DOHH2 (cell line): ENCODE measurements around the gene RAD51B.

ENCODE experiments used
- H3F3A ChIP-seq: fragments of 200-600 bp; sonication (generic), shearing (Covaris generic); 2 replicates; pipeline ENCODE4 v1.6.0; 2016; ENCODE audit warnings: antibody characterized with exemption, mild to moderate bottlenecking; ENCODE audit not compliant: control insufficient read depth, insufficient read depth
- H3K27ac ChIP-seq: fragments of 200-600 bp; sonication (generic); 2 replicates; pipeline ENCODE4 v1.5.1; 2014; ENCODE audit warnings: low read depth, mild to moderate bottlenecking, low read length, moderate library complexity
- H3K27me3 ChIP-seq: fragments of 200-600 bp; sonication (generic); 2 replicates; pipeline ENCODE4 v1.6.1; 2014; ENCODE audit warnings: mild to moderate bottlenecking, low read length, mixed read lengths; ENCODE audit not compliant: control insufficient read depth
- H3K36me3 ChIP-seq: fragments of 200-600 bp; sonication (generic); 2 replicates; pipeline ENCODE4 v1.6.1; 2014; ENCODE audit warnings: mild to moderate bottlenecking, low read length, moderate library complexity, mixed read lengths; ENCODE audit not compliant: control insufficient read depth
- H3K4me1 ChIP-seq: fragments of 200-600 bp; sonication (generic); 2 replicates; pipeline ENCODE4 v1.6.1; 2014; ENCODE audit warnings: mild to moderate bottlenecking, low read length, mixed read lengths; ENCODE audit not compliant: control insufficient read depth
- H3K4me2 ChIP-seq: fragments of 200-600 bp; sonication (generic); 2 replicates; pipeline ENCODE4 v1.6.0; 2014; ENCODE audit warnings: mild to moderate bottlenecking, low read length, moderate library complexity
- H3K4me3 ChIP-seq: fragments of 200-600 bp; sonication (generic); 2 replicates; pipeline ENCODE4 v1.5.1; 2014; ENCODE audit warnings: mild to moderate bottlenecking, low read length, mixed read lengths
- H3K79me2 ChIP-seq: fragments of 200-600 bp; sonication (generic); 2 replicates; pipeline ENCODE4 v1.6.1; 2014; ENCODE audit warnings: mild to moderate bottlenecking, low read length, mixed read lengths; ENCODE audit not compliant: control insufficient read depth
- H3K9me2 ChIP-seq: fragments of 200-600 bp; sonication (generic); replicated peaks from 2 replicates; pipeline ENCODE4 v1.6.1; 2014; ENCODE audit warnings: mild to moderate bottlenecking, low read length, mixed read lengths; ENCODE audit not compliant: control insufficient read depth
- H3K9me3 ChIP-seq: fragments of 200-600 bp; sonication (generic); 2 replicates; pipeline ENCODE4 v1.6.1; 2014; ENCODE audit warnings: antibody characterized with exemption, low read length, mixed read lengths; ENCODE audit not compliant: control insufficient read depth, insufficient read depth
- H4K20me1 ChIP-seq: fragments of 200-600 bp; sonication (generic); 2 replicates; pipeline ENCODE4 v1.6.0; 2014; ENCODE audit warnings: low read depth, mild to moderate bottlenecking, antibody characterized with exemption, low read length, moderate library complexity; ENCODE audit not compliant: control insufficient read depth, insufficient read depth
- EZH2phosphoT487 ChIP-seq: fragments of 200-600 bp; sonication (generic); IDR thresholded peaks from 2 replicates; pipeline ENCODE4 v1.6.1; 2017; ENCODE audit warnings: borderline replicate concordance, mild to moderate bottlenecking, antibody characterized with exemption, low read length, moderate library complexity, mixed read lengths
- TF ChIP-seq, protein P1 (sequence below): fragments of 200-600 bp; sonication (generic); IDR thresholded peaks from one replicate; pipeline ENCODE4 v1.5.1; 2014; ENCODE audit warnings: antibody characterized with exemption, mild to moderate bottlenecking, low read depth, low read length; ENCODE audit not compliant: poor library complexity, severe bottlenecking

RAD51B gene

DNA sequence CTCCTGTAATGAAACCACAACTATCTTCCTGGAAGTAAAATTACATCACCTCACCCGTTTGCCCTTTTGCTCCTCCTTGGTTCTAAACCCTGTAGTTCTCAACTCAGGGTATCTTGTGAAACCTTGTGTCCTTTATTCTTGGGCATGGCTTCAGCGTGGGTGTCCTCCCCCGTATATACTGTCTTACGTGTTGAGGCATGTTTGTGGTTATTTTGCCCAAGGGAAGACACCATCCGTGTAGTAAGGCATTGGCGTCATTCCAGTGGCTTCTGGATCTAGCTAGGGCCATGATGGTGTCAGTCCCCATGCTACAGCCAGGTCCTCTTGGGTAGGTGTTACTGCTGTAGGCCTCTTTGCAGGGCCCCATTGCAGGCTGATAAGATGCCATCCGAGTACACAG lies 857.9 kb downstream of the RAD51B start:
- H3K4me3 ChIP-seq = peak overlapping the region; percentile 0
- H3K36me3 ChIP-seq = peaks cover 35% of the 10 kb centered on the region
- no peaks in the 10 kb centered on the region for H3K9me2 ChIP-seq
- no peaks in the 10 kb centered on the region for H3K27me3 ChIP-seq
- TF ChIP-seq, protein P1, sequence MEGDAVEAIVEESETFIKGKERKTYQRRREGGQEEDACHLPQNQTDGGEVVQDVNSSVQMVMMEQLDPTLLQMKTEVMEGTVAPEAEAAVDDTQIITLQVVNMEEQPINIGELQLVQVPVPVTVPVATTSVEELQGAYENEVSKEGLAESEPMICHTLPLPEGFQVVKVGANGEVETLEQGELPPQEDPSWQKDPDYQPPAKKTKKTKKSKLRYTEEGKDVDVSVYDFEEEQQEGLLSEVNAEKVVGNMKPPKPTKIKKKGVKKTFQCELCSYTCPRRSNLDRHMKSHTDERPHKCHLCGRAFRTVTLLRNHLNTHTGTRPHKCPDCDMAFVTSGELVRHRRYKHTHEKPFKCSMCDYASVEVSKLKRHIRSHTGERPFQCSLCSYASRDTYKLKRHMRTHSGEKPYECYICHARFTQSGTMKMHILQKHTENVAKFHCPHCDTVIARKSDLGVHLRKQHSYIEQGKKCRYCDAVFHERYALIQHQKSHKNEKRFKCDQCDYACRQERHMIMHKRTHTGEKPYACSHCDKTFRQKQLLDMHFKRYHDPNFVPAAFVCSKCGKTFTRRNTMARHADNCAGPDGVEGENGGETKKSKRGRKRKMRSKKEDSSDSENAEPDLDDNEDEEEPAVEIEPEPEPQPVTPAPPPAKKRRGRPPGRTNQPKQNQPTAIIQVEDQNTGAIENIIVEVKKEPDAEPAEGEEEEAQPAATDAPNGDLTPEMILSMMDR = no peak
- no peak for TF ChIP-seq EZH2phosphoT487
- no peak overlapping the region; the same call in 1 of the 2 replicates for H3K27ac ChIP-seq
- no peaks in the 10 kb centered on the region for H4K20me1 ChIP-seq
- peaks cover 85% of the 10 kb centered on the region for H3K4me1 ChIP-seq
- peak overlapping the region; percentile 57 for H3K4me2 ChIP-seq
- H3K79me2 ChIP-seq = peaks cover 19% of the 10 kb centered on the region
- peaks cover 5% of the 10 kb centered on the region; the same call in 1 of the 2 replicates for H3K9me3 ChIP-seq
- H3F3A ChIP-seq = peaks cover 22% of the 10 kb centered on the region

DNA sequence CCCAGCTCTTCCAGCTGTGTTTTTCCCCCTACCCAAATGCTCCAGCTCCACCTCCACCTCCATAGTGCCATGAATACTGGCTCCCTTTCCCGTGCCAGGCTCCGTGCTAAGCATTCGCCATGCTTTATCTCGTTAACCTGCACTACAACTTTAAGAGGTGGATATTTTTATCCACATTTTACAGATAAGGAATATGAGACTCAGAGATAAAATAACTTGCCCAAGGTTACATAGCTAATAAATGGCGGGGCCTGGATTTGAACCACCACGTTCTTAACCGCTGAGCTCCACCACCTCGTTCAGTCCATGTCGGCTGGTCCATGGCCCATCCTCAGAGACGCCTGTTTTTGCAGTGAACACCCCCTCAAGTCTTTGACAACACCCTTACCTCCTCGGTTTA lies 858.3 kb downstream of the RAD51B start:
- TF ChIP-seq EZH2phosphoT487 = no peak
- TF ChIP-seq, protein P1 = no peak
- H3K4me1 ChIP-seq = peaks cover 83% of the 10 kb centered on the region
- H3K27ac ChIP-seq = no peak overlapping the region
- H3K9me3 ChIP-seq = peaks cover 5% of the 10 kb centered on the region; the same call in 1 of the 2 replicates
- H3K4me2 ChIP-seq = peak overlapping the region; percentile 57; the same call in 1 of the 2 replicates
- no peak overlapping the region for H3K4me3 ChIP-seq
- no peaks in the 10 kb centered on the region for H3K27me3 ChIP-seq
- peaks cover 23% of the 10 kb centered on the region for H3F3A ChIP-seq
- no peaks in the 10 kb centered on the region for H3K9me2 ChIP-seq
- no peaks in the 10 kb centered on the region for H4K20me1 ChIP-seq
- peaks cover 35% of the 10 kb centered on the region for H3K36me3 ChIP-seq
- H3K79me2 ChIP-seq = peaks cover 19% of the 10 kb centered on the region

DNA sequence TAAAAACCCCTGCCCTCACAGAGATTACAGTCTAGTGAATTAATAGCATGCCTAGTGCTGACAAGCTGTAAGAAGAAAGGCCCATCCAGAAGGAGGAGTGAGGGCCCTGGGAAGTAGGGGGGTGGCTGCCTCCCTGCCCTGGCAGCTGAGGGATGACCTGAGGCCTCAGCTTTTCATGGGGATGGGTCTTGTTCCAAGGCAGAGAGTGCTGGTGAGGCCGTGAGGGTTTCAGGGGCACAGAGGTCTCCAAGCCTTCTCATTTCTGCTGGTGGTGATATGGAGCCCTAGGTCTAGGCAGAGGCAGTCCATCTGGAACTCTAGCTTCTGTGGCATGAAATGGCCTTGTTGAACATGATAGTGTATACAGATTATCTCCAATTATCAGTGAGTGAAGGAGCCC lies 858.9 kb downstream of the RAD51B start:
- H3K9me3 ChIP-seq = peaks cover 5% of the 10 kb centered on the region; the same call in 1 of the 2 replicates
- peaks cover 37% of the 10 kb centered on the region for H3K36me3 ChIP-seq
- H3K79me2 ChIP-seq = peaks cover 24% of the 10 kb centered on the region
- no peak overlapping the region for H3K4me2 ChIP-seq
- H3F3A ChIP-seq = peaks cover 21% of the 10 kb centered on the region
- no peak overlapping the region for H3K27ac ChIP-seq
- H3K27me3 ChIP-seq = no peaks in the 10 kb centered on the region
- TF ChIP-seq EZH2phosphoT487 = no peak
- TF ChIP-seq, protein P1 = no peak
- H3K9me2 ChIP-seq = no peaks in the 10 kb centered on the region
- H3K4me1 ChIP-seq = peaks cover 83% of the 10 kb centered on the region
- H3K4me3 ChIP-seq = no peak overlapping the region
- no peaks in the 10 kb centered on the region for H4K20me1 ChIP-seq
